Left lung (tissue), 10 donors: ENCODE measurements around the gene DERL2. TPM values are rescaled to one million over a fixed set of nuclear protein-coding genes. Genes with fewer than 3 reads are reported as not detected.

Experiments used
- ATAC-seq: fragments of 200-7000 bp; cut with Tn5 transposase; one replicate; pipeline ENCODE4 v1.9.1; 2020; ENCODE audit warnings: moderate library complexity
- DNase-seq, 4 donors: peaks; one replicate each; pipeline ENCODE4 v3.0.0-alpha.2; 2013 to 2020
- H3K27ac ChIP-seq, 2 donors: fragments of 200-600 bp; sonication (generic) in 1 of 2; one replicate each; pipeline versions ENCODE4 v1.5.0 to v1.8.0; 2020 to 2021
- H3K27me3 ChIP-seq, 2 donors: fragments of 200-600 bp; sonication (generic) in 1 of 2; one replicate each; pipeline versions ENCODE4 v1.5.0 to v1.8.0; 2020 to 2021
- H3K36me3 ChIP-seq, 2 donors: fragments of 200-600 bp; sonication (generic) in 1 of 2; one replicate each; pipeline versions ENCODE4 v1.5.0 to v1.8.0; 2020 to 2021
- H3K4me1 ChIP-seq, 2 donors: fragments of 200-600 bp; one replicate each; pipeline ENCODE4 v1.8.0; 2021
- H3K4me3 ChIP-seq, 2 donors: fragments of 200-600 bp; sonication (generic) in 1 of 2; one replicate each; pipeline versions ENCODE4 v1.5.0 to v1.8.0; 2020 to 2021; ENCODE audit warnings: mild to moderate bottlenecking in 1 of 2
- H3K9me3 ChIP-seq, 2 donors: fragments of 200-600 bp; sonication (generic) in 1 of 2; one replicate each; pipeline versions ENCODE4 v1.5.0 to v1.8.0; 2020 to 2021
- intact Hi-C, 2 donors: fragments of 100-400 bp; cut with DNase I; formaldehyde crosslinking; loops; one replicate each; pipeline versions ENCODE4 v1.11.2 to v1.14.2; 2022
- polyA plus RNA-seq, 6 donors: library from polyadenylated mRNA; unstranded; fragments of 120-200 nt; gene quantifications; one replicate each; pipeline ENCODE4 v1.2.1, GENCODE V29; 2013; ENCODE audit not compliant: insufficient read length in 6 of 6
- total RNA-seq, 2 donors: library from RNA; stranded (reverse); fragmentation: NEBNext Ultra II Directional; extraction: Animal tissue kit (Norgen Biotek cat#: 25700); gene quantifications; one replicate each; pipeline ENCODE4 v1.2.1, GENCODE V29; 2021
- TF ChIP-seq, protein P1 (sequence below), 2 donors: fragments of 200-600 bp; sonication (generic) in 1 of 2; IDR thresholded peaks; one replicate each; pipeline versions ENCODE4 v1.5.0 to v1.8.0; 2021; ENCODE audit warnings: antibody characterized with exemption in 2 of 2
- donor health status: DM: no; HTN: yes; CAD: no.
- donor health status: DM: no; HTN: no; CAD: no.

DERL2 gene
- total and polyA plus RNA-seq, 8 donors = 59.8 to 79.1 (median 68.0) TPM

DNA sequence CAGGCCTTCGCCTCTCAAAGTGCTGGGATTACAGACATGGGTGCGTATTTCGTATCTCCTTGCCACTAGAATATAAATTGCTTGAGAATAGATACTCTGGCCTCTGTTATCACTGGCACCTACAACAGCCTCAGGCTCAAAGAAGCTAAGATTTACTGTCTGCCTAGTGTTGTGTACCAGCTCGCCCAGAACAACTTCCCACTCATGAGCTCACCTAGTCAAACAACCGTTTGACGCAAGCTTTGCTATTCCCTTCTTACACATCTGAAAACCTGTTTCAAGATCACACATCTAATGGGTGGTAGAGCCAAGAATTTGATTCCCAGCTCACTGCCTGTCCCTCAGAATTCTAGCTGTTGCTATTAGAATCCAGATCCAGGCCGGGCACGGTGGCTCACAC lies 24.8 kb upstream of the DERL2 start:
- no peak for DNase-seq
- no peak for ATAC-seq
- Histone ChIP-seq H3K9me3 (no peaks in the 10 kb centered on the region), H3K27me3 (no peaks in the 10 kb centered on the region), H3K27ac (no peak overlapping the region), H3K4me1 (no peaks in the 10 kb centered on the region), H3K36me3 (peaks cover 0 to 22% of the 10 kb centered on the region in 2 donors), H3K4me3 (no peak overlapping the region)
- intact Hi-C loops = no loop called here
- TF ChIP-seq, protein P1, sequence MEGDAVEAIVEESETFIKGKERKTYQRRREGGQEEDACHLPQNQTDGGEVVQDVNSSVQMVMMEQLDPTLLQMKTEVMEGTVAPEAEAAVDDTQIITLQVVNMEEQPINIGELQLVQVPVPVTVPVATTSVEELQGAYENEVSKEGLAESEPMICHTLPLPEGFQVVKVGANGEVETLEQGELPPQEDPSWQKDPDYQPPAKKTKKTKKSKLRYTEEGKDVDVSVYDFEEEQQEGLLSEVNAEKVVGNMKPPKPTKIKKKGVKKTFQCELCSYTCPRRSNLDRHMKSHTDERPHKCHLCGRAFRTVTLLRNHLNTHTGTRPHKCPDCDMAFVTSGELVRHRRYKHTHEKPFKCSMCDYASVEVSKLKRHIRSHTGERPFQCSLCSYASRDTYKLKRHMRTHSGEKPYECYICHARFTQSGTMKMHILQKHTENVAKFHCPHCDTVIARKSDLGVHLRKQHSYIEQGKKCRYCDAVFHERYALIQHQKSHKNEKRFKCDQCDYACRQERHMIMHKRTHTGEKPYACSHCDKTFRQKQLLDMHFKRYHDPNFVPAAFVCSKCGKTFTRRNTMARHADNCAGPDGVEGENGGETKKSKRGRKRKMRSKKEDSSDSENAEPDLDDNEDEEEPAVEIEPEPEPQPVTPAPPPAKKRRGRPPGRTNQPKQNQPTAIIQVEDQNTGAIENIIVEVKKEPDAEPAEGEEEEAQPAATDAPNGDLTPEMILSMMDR (IDR thresholded peaks at IDR 0.05) = no peak

DNA sequence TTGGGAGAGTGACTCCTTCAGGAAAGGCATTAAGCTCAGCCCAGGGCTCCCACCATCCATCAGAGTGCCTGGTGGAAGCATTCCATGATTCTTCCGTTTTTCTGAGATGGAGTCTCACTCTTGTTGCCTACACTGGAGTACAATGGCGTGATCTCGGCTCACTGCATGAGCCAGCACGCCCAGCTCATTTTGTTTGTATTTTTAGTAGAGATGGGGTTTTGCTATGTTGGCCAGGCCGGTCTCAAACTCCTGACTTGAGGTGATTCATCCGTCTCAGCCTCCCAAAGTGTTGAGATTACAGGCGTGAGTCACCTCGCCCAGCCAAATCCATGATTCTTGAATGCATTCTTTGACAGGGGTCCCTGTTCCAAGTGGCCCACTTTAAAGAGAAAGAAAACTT lies 23.5 kb upstream of the DERL2 start:
- Histone ChIP-seq H3K4me3 (no peak overlapping the region), H3K4me1 (no peaks in the 10 kb centered on the region)
- no peak for ATAC-seq

DNA sequence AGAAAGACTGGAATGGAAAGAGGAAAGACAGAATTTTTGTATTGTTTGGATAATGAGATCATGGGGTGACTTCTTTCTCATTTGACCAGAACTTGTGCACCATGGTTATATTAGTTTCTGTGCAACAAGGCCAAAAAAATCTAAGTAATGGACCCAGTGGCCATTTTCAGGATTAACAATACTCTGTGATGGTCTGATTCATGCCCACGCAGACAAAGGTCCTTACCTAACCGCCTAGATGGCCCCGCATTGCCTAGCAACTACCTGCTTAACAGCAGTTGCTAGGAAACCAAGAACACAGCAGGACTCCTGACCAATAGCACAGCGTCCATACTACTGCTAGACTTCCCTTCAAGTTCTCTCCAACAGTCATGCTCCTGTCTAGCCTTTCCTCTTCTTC lies 22.8 kb upstream of the DERL2 start:
- no peaks in the 10 kb centered on the region for H3K4me1 ChIP-seq
- no peak overlapping the region for H3K27ac ChIP-seq
- TF ChIP-seq, protein P1 (IDR thresholded peaks at IDR 0.05) = no peak
- H3K4me3 ChIP-seq = no peak overlapping the region
- H3K36me3 ChIP-seq = peaks cover 0 to 3% of the 10 kb centered on the region in 2 donors
- H3K27me3 ChIP-seq = no peaks in the 10 kb centered on the region
- ATAC-seq (no peak), DNase-seq (no peak)
- H3K9me3 ChIP-seq = no peaks in the 10 kb centered on the region
- intact Hi-C loops = no loop called here

More for the DNA sequence above, 23.5 kb upstream of the DERL2 start:
- Histone ChIP-seq H3K27me3 (no peaks in the 10 kb centered on the region), H3K27ac (no peak overlapping the region), H3K36me3 (peaks cover 0 to 10% of the 10 kb centered on the region in 2 donors), H3K9me3 (no peaks in the 10 kb centered on the region)
- TF ChIP-seq, protein P1 (IDR thresholded peaks at IDR 0.05) = no peak
- no peak for DNase-seq
- intact Hi-C loops = no loop called here

DNA sequence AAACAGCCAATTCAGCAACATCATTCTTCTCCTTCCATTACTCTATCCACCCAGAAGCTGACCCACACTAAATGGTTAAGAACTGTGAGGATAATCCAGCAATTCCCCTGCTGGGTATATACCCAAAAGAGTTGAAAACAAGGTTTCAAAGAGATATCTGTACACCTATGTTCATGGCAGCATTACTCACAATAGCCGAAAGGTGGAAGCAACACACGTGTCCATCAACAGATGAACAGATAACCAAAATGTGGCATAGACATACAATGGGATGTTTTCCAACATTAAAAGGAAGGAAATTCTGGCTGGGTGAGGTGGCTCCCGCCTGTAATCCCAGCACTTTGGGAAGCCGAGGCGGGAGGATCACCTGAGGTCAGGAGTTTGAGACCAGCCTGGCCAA lies 20.3 kb upstream of the DERL2 start:
- Histone ChIP-seq H3K4me3 (no peak overlapping the region), H3K4me1 (no peaks in the 10 kb centered on the region), H3K27ac (no peak overlapping the region), H3K9me3 (no peaks in the 10 kb centered on the region), H3K36me3 (no peaks in the 10 kb centered on the region), H3K27me3 (peaks cover 0 to 11% of the 10 kb centered on the region in 2 donors)
- intact Hi-C loops = no loop called here
- ATAC-seq (no peak), DNase-seq (no peak)
- TF ChIP-seq, protein P1 (IDR thresholded peaks at IDR 0.05) = no peak

DNA sequence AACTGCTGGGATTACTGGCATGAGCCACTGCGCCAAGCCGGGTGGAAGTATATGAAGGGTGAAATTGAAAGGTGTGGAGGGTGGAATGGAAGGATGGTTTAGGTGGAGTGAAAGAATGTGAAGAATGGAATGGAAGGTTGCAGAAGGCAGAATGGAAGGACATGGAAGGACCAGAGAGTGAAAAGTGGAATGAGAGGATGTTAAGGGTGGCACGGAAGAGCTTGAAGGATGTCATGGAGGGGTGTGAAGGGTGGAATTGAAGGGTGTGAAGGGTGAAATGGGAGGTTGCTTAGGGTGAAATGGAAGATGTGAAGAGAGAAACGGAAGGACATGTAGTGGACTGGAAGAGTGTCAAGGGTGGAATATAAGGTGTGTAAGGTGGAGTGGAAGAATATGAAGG lies 16.6 kb upstream of the DERL2 start:
- H3K27me3 ChIP-seq = peaks cover 11 to 45% of the 10 kb centered on the region in 2 donors
- no peak overlapping the region for H3K27ac ChIP-seq
- no peak overlapping the region for H3K4me3 ChIP-seq
- intact Hi-C loops = no loop called here
- H3K36me3 ChIP-seq = no peaks in the 10 kb centered on the region
- ATAC-seq = no peak
- H3K4me1 ChIP-seq = peaks cover 0 to 12% of the 10 kb centered on the region in 2 donors
- no peak for DNase-seq
- TF ChIP-seq, protein P1 (IDR thresholded peaks at IDR 0.05) = no peak
- no peaks in the 10 kb centered on the region for H3K9me3 ChIP-seq
